Measurements from ENCODE around the gene CFAP299.

GRCh38 chr4:80407246-80407645, 71.7 kb downstream of the CFAP299 start:
- TF ChIP-seq, protein P1, sequence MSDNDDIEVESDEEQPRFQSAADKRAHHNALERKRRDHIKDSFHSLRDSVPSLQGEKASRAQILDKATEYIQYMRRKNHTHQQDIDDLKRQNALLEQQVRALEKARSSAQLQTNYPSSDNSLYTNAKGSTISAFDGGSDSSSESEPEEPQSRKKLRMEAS (IDR thresholded peaks at IDR 0.05) = no peak
- no peak for TF ChIP-seq CEBPB (IDR thresholded peaks at IDR 0.05; ENCODE audit: low read depth)

All from HCT116 (cell line).